T-cell (primary cell): ENCODE measurements around the gene CYP27B1. TPM values are rescaled to one million over a fixed set of nuclear protein-coding genes. Genes with fewer than 3 reads are reported as not detected.
"Not testable (repeated sequence)": the region's sequence is repeated elsewhere in the genome, so short reads cannot be mapped to it uniquely, and the experiment has no call there.

Source experiments
- ATAC-seq, 4 experiments: fragments of 200-7000 bp in 3 of 4; fragments of 150-1000 bp in 1 of 4; cut with Tn5 transposase; replicated peaks in 1 of 4; 1 replicate in 3 of 4; 2 replicates in 1 of 4; pipeline ENCODE4 v1.10.0; 2021; ENCODE audit warnings: moderate library complexity in 3 of 4, mild to moderate bottlenecking in 2 of 4, moderate number of reproducible peaks in 1 of 4
- CTCF ChIA-PET, 2 donors: fragments of 300-600 bp; sonication (Branson Sonifier 250); formaldehyde crosslinking; loops; one replicate each; lab custom pipeline; 2022; ENCODE audit warnings: antibody characterized with exemption in 2 of 2; lab: Charles Lee
- POLR2A ChIA-PET, 2 donors: fragments of 300-600 bp; sonication (Branson Sonifier 250); formaldehyde crosslinking; loops; one replicate each; lab custom pipeline; 2022; ENCODE audit warnings: antibody characterized with exemption in 2 of 2; lab: Charles Lee
- DNase-seq, 35 experiments: peaks; one replicate each; pipeline versions ENCODE4 v3.0.0 to v3.0.0-alpha.2; 2013 to 2023
- H3K27ac ChIP-seq: one replicate; pipeline ENCODE4 v1.5.1; 2013; ENCODE audit warnings: low read length
- H3K27me3 ChIP-seq, 2 experiments: replicated peaks in 1 of 2; 1 replicate in 1 of 2; 2 replicates in 1 of 2; pipeline versions ENCODE4 v1.6.1 to v1.7.0; 2013; ENCODE audit warnings: low read length in 1 of 2, mixed read lengths in 1 of 2; ENCODE audit not compliant: control insufficient read depth in 2 of 2, insufficient read depth in 2 of 2; ENCODE audit errors: extremely low read depth in 1 of 2
- H3K36me3 ChIP-seq, 2 donors: 1 replicate in 1 of 2; 2 replicates in 1 of 2; pipeline versions ENCODE4 v1.6.1 to v1.7.0; 2013; ENCODE audit warnings: low read length in 1 of 2; ENCODE audit not compliant: control insufficient read depth in 2 of 2, insufficient read depth in 1 of 2; ENCODE audit errors: extremely low read depth in 1 of 2
- H3K4me1 ChIP-seq, 2 experiments: 1 replicate in 1 of 2; 2 replicates in 1 of 2; pipeline versions ENCODE4 v1.6.1 to v1.7.0; 2013; ENCODE audit warnings: low read length in 2 of 2, mixed read lengths in 1 of 2; ENCODE audit not compliant: insufficient read depth in 2 of 2, control insufficient read depth in 1 of 2; ENCODE audit errors: extremely low read depth in 1 of 2
- H3K4me3 ChIP-seq, 2 donors: 1 replicate in 1 of 2; 2 replicates in 1 of 2; pipeline versions ENCODE4 v1.5.1 to v1.7.0; 2013; ENCODE audit warnings: mild to moderate bottlenecking in 2 of 2, low read length in 1 of 2, moderate library complexity in 1 of 2; ENCODE audit not compliant: control insufficient read depth in 1 of 2; ENCODE audit errors: extremely low read depth in 1 of 2
- H3K9me3 ChIP-seq: 2 replicates; pipeline ENCODE4 v1.7.0; 2013
- H3K27ac Mint-ChIP-seq, 2 donors: one replicate each; pipeline ENCODE4 v1.8.0; 2020 to 2021; ENCODE audit warnings: mild to moderate bottlenecking in 2 of 2, mixed read lengths in 2 of 2
- H3K27me3 Mint-ChIP-seq, 2 donors: one replicate each; pipeline ENCODE4 v1.8.0; 2021 to 2022; ENCODE audit warnings: mixed read lengths in 2 of 2
- H3K36me3 Mint-ChIP-seq: one replicate; pipeline ENCODE4 v1.8.0; 2021; ENCODE audit warnings: mixed read lengths
- H3K4me1 Mint-ChIP-seq, 3 donors: one replicate each; pipeline ENCODE4 v1.8.0; 2020 to 2022; ENCODE audit warnings: mixed read lengths in 3 of 3, mild to moderate bottlenecking in 1 of 3
- H3K4me3 Mint-ChIP-seq, 3 donors: one replicate each; pipeline ENCODE4 v1.8.0; 2020 to 2022; ENCODE audit warnings: mild to moderate bottlenecking in 3 of 3, mixed read lengths in 3 of 3, moderate library complexity in 3 of 3
- H3K9me3 Mint-ChIP-seq, 3 donors: one replicate each; pipeline ENCODE4 v1.8.0; 2020 to 2022; ENCODE audit warnings: mixed read lengths in 3 of 3
- WGBS: methylation state at CpG from one replicate; pipeline ENCODE4 v1.1.5; 2013; ENCODE audit warnings: missing lambda C conversion rate; ENCODE audit not compliant: insufficient coverage; 5-methylcytosine and 5-hydroxymethylcytosine counted together
- total RNA-seq, 35 experiments: library from RNA in 6 of 35; stranded (reverse) in 6 of 35; fragments of 120-200 nt in 1 of 35; gene quantifications; one replicate each; pipeline versions ENCODE4 v1.2.1 to v1.2.4 and lab custom pipeline; 2013 to 2026

CYP27B1 gene
- total RNA-seq, 5 donors from 2014 or later (not counting 1 experiment from before 2014, with no cell fraction given): 0.76 to 2.1 (median 1.2) TPM

DNA sequence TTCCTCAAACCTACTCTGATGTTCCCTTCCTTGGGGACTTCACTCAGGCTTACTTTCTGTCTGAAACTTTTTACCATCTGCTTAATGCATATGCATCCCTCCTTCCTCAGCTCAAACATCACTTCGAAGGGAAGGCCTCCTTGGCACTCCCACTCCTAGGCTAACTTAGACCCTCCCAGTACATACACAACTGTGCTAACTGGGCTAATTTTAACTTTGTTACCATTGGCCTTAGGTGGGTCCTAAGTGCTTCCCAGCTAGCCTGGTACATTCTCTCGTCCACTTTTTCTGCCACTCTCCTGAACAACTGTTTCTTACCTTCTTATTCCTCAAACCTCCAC lies 9.3 kb upstream of the CYP27B1 start:
- ChIA-PET POLR2A (no interaction called here), CTCF (no interaction called here)
- Histone ChIP-seq H3K27ac (no peak overlapping the region), H3K36me3 (peaks cover 0 to 3% of the 10 kb centered on the region in 2 donors), H3K4me3 (no peak overlapping the region), H3K4me1 (peaks cover 10 to 43% of the 10 kb centered on the region in 2 experiments), H3K27me3 (no peaks in the 10 kb centered on the region), H3K9me3 (no peaks in the 10 kb centered on the region)
- Mint-ChIP-seq H3K4me1 (peaks cover 31 to 43% (median 37%) of the 10 kb centered on the region in 3 donors), H3K27me3 (no peaks in the 10 kb centered on the region), H3K9me3 (no peaks in the 10 kb centered on the region), H3K36me3 (peaks cover 6% of the 10 kb centered on the region), H3K4me3 (no peak overlapping the region), H3K27ac (no peak overlapping the region)
- WGBS: 81% methylated on average over 2 of the region's 2 CpGs
- DNase-seq: no peak
- no peak for ATAC-seq

DNA sequence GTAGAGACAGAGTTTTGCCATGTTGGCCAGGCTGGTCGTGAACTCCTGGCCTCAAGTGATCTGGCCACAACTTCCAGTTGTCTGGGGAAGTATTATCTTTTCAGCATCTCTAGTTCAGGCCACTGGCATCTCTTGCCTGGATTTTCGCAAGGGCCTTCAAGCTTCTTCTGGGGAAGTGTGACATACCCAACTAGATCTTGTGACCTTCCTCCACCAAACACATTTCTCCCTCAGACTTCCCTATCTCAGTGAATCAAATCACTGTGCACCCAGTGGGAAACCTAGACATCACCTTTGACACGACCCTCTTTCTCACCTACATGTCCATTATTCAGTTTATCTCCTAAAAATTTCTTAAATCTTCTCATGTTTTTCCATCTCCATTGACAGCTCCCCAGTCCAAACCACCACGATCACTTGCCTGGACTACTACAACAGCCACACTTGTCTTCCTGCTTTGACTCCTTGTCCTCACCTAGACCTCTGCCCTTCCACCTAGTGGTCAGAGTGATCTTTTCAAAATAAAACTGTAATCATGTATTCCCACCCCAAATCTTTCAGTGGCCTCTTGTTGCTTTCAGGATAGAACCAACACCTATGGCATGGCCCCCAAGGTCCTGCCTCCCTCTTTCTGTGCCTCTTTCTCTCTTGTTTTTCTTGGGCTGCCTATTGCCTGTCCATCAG lies 8.8 kb upstream of the CYP27B1 start:
- no peaks in the 10 kb centered on the region for H3K27me3 Mint-ChIP-seq
- ATAC-seq (no peak), DNase-seq (no peak)
- Histone ChIP-seq H3K27ac (no peak overlapping the region), H3K9me3 (no peaks in the 10 kb centered on the region), H3K36me3 (peaks cover 0 to 3% of the 10 kb centered on the region in 2 donors), H3K27me3 (no peaks in the 10 kb centered on the region), H3K4me3 (no peak overlapping the region), H3K4me1 (peaks cover 12 to 42% of the 10 kb centered on the region in 2 experiments)
- CTCF ChIA-PET: interaction anchor here (0.7 to 1.2 kb wide), 3 partner anchors 10 to 16 kb away, joined by 4 to 8 read pairs (median 5); no protein-coding TSS in a partner anchor
- peaks cover 26 to 40% (median 35%) of the 10 kb centered on the region in 3 donors for H3K4me1 Mint-ChIP-seq
- whole genome bisulfite sequencing: 69% methylated on average over 2 of the region's 4 CpGs
- no peaks in the 10 kb centered on the region for H3K9me3 Mint-ChIP-seq
- H3K36me3 Mint-ChIP-seq: peaks cover 6% of the 10 kb centered on the region
- no peak overlapping the region for H3K4me3 Mint-ChIP-seq
- POLR2A ChIA-PET: interaction anchor here in 1 of 2 donors (0.7 kb wide), 1 partner anchor 266 kb away, joined by 8 read pairs; no protein-coding TSS in a partner anchor
- H3K27ac Mint-ChIP-seq: no peak overlapping the region

DNA sequence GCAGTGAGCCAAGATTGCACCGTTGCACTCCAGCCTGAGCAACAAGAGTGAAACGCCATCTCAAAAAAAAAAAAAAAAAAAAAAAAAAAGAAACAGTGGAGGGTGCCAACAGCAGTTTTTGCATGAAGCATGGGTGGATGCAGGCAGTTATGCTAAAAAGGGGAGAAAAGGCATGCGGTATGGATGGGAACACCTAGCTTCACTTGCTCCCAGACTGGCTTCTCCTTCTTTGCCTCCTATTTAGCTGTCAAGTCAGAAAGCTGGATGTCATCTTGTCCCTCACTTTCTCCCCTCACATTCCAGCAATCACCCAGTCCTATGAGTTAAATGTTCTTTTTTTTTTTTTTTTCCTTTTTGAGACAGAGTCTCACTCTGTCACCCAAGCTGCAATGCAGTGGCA lies 8.2 kb upstream of the CYP27B1 start:
- Mint-ChIP-seq H3K4me3 (peak overlapping the region in 1 of 3 donors; percentile 25), H3K4me1 (peaks cover 19 to 35% (median 28%) of the 10 kb centered on the region in 3 donors)
- POLR2A ChIA-PET: interaction anchor here in 1 of 2 donors (0.6 to 0.7 kb wide), 2 partner anchors 134 to 265 kb away, joined by 4 to 8 read pairs; no protein-coding TSS in a partner anchor

DNA sequence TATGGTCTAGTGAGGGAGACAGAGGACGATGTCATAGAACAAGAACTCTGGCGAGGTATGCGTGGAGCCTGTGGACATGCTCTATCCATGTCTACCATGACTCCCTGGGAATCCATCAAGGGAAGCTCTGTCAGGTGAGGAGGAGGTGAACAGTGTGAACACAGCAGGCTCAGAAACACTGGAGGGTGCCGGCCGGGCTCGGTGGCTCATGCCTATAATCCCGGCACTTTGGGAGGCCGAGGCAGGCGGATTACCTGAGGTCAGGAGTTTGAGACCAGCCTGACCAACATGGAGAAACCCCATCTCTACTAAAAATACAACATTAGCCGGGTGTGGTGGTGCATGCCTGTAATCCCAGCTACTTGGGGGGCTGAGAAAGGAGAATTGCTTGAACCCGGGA lies 7.8 kb upstream of the CYP27B1 start:
- H3K36me3 ChIP-seq, H3K27ac Mint-ChIP-seq, H3K27ac ChIP-seq, H3K27me3 Mint-ChIP-seq, ATAC-seq, H3K27me3 ChIP-seq, H3K9me3 Mint-ChIP-seq, H3K4me3 ChIP-seq, H3K9me3 ChIP-seq, H3K4me3 Mint-ChIP-seq, DNase-seq, H3K36me3 Mint-ChIP-seq: not testable (repeated sequence)
- 100% methylated on average over 1 of the region's 11 CpGs for WGBS
- ChIA-PET CTCF (interaction anchor here in 1 of 2 donors (0.6 to 1.2 kb wide), 4 partner anchors 13 to 675 kb away, joined by 3 to 8 read pairs (median 4); no protein-coding TSS in a partner anchor), POLR2A (interaction anchor here in 1 of 2 donors (0.6 kb wide), 1 partner anchor 134 kb away, joined by 4 read pairs; no protein-coding TSS in a partner anchor)
- peaks cover 16 to 31% (median 24%) of the 10 kb centered on the region in 3 donors for H3K4me1 Mint-ChIP-seq
- peaks cover 9 to 31% of the 10 kb centered on the region in 2 experiments for H3K4me1 ChIP-seq

More for the DNA sequence above, 8.2 kb upstream of the CYP27B1 start:
- no peaks in the 10 kb centered on the region for H3K9me3 Mint-ChIP-seq
- CTCF ChIA-PET: interaction anchor here (0.6 to 1.2 kb wide), 6 partner anchors 11 to 675 kb away, joined by 3 to 8 read pairs (median 4); no protein-coding TSS in a partner anchor
- H3K9me3 ChIP-seq: no peaks in the 10 kb centered on the region
- no peak overlapping the region for H3K4me3 ChIP-seq
- H3K4me1 ChIP-seq: peaks cover 9 to 35% of the 10 kb centered on the region in 2 experiments
- no peaks in the 10 kb centered on the region for H3K27me3 ChIP-seq
- peaks cover 0 to 6% of the 10 kb centered on the region in 2 donors for H3K36me3 ChIP-seq
- ATAC-seq: no peak
- WGBS: 100% methylated on average over 2 of the region's 3 CpGs
- no peak overlapping the region for H3K27ac Mint-ChIP-seq
- H3K27me3 Mint-ChIP-seq: no peaks in the 10 kb centered on the region
- H3K27ac ChIP-seq: no peak overlapping the region
- peaks cover 6% of the 10 kb centered on the region for H3K36me3 Mint-ChIP-seq
- DNase-seq: no peak

DNA sequence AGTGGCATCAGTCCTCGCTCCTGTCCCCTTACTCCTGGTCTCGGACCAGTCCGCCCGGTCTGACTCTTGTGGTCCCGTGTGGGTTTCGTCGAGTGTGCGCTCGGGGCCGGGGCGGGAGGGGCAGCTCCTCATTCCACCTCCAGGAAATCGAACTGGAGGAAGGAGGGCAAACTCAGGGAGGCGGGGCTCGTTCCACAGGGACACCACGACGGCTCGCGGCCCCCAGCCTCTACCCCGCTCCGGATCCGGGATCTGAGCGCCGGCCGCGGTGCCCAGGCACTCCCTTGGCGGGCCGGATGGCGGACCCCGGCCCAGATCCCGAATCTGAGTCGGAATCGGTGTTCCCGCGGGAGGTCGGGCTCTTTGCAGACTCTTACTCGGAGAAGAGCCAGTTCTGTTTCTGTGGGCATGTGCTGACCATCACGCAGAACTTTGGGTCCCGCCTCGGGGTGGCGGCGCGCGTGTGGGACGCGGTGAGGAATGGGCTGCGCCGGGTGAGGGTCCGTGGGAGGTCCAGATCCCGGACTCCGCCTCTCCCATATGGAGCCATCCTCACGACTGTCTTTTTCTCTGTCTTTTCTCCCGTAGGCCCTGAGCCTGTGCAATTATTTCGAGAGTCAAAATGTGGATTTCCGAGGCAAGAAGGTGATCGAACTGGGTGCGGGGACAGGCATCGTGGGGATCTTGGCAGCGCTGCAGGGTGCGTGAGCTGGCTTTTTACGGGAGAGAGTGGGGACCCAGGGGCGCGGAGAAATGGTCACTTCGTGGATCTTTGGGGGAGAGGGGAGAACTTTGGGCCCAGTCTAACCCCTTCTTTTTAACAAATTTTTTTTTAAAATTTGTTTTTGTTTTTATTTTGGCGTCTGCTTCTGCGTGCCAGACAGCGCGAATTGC lies 5.8 kb upstream of the CYP27B1 start, which contains the start of gene EEF1AKMT3:
Gene EEF1AKMT3 (plus strand): TSS at position 186 of the 894 bp plus-strand sequence. CDS start 111 bp downstream, at position 297.
- Mint-ChIP-seq H3K36me3 (peaks cover 13% of the 10 kb centered on the region), H3K27me3 (no peaks in the 10 kb centered on the region), H3K9me3 (no peaks in the 10 kb centered on the region), H3K27ac (peak within 1 kb of the TSS; percentile 93 to 94), H3K4me3 (peak within 1 kb of the TSS; percentile 94 to 96 (median 95)), H3K4me1 (peaks cover 11 to 21% (median 21%) of the 10 kb centered on the region in 3 donors)
- H3K36me3 ChIP-seq: peaks cover 6% of the 10 kb centered on the region in 2 donors
- ChIA-PET POLR2A (interaction anchor here (0.6 to 1.0 kb wide), 3 partner anchors 10 to 29 kb away, joined by 3 to 10 read pairs (median 4); no protein-coding TSS in a partner anchor), CTCF (interaction anchor here (0.7 to 1.3 kb wide), 5 partner anchors 9 to 18 kb away, joined by 3 to 11 read pairs (median 4); partner anchors contain the start of gene TSFM (in 2 of the 2))
- peak within 1 kb of the TSS; percentile 74 to 91 for H3K4me3 ChIP-seq
- peak within 1 kb of the TSS; percentile 61 for H3K27ac ChIP-seq
- DNase-seq: peak in 3 of 35 experiments; percentile 12 to 51 (median 16)
- H3K4me1 ChIP-seq: peaks cover 9 to 25% of the 10 kb centered on the region in 2 experiments
- no peaks in the 10 kb centered on the region for H3K9me3 ChIP-seq
- peak in 3 of 4 experiments; percentile 18 to 33 (median 23) for ATAC-seq
- WGBS: under 1% methylated on average over 58 of the region's 67 CpGs
- no peaks in the 10 kb centered on the region for H3K27me3 ChIP-seq
